SK-N-SH (cell line): ENCODE measurements around the gene MLLT3. TPM values are rescaled to one million over a fixed set of nuclear protein-coding genes. Genes with fewer than 3 reads are reported as not detected.

Source experiments
- CTCF ChIA-PET: fragments of 300-600, 350-600 bp; formaldehyde crosslinking; extraction: SDS; loops from one replicate; lab custom pipeline; 2021; lab: Yijun Ruan, JAX
- POLR2A ChIA-PET: fragments of 350-600 bp; sonication (Branson Sonifier 250); formaldehyde crosslinking; extraction: SDS; loops from one replicate; lab custom pipeline; 2020; ENCODE audit warnings: antibody characterized with exemption, inconsistent platforms; lab: Yijun Ruan, JAX
- DNase-seq: peaks from one replicate; pipeline ENCODE4 v3.0.0; 2012
- H2AFZ ChIP-seq: fragments of 200-600 bp; sonication (generic); 2 replicates; pipeline ENCODE4 v1.8.1; 2016; ENCODE audit warnings: antibody characterized with exemption, mild to moderate bottlenecking, low read depth
- H3F3A ChIP-seq: fragments of 200-600 bp; sonication (generic); replicated peaks from 2 replicates; pipeline ENCODE3; 2016; ENCODE audit warnings: antibody characterized with exemption, mild to moderate bottlenecking; ENCODE audit not compliant: insufficient read depth
- H3K27ac ChIP-seq, 2 experiments: fragments of 200-500 bp in 1 of 2; fragments of 200-600 bp in 1 of 2; sonication (Bioruptor generic) in 1 of 2; sonication (generic), shearing (Covaris generic) in 1 of 2; 2 replicates each; pipeline versions ENCODE4 v1.5.1 to v1.6.1; 2014 to 2016; ENCODE audit warnings: low read depth in 2 of 2, inconsistent platforms in 1 of 2, low read length in 1 of 2, mild to moderate bottlenecking in 1 of 2, mixed read lengths in 1 of 2
- H3K27me3 ChIP-seq: fragments of 200-600 bp; sonication (generic), shearing (Covaris generic); 2 replicates; pipeline ENCODE4 v1.6.1; 2016; ENCODE audit warnings: mixed run types; ENCODE audit not compliant: insufficient read depth
- H3K36me3 ChIP-seq, 2 experiments: fragments of 200-500 bp in 1 of 2; fragments of 200-600 bp in 1 of 2; sonication (Bioruptor generic) in 1 of 2; sonication (generic) in 1 of 2; replicated peaks in 1 of 2; 2 replicates each; pipeline versions ENCODE3 to v1.5.1; 2014 to 2016; ENCODE audit warnings: low read length in 1 of 2, mild to moderate bottlenecking in 1 of 2; ENCODE audit not compliant: insufficient read depth in 2 of 2, control insufficient read depth in 1 of 2
- H3K4me1 ChIP-seq, 2 experiments: fragments of 200-500 bp in 1 of 2; fragments of 200-600 bp in 1 of 2; sonication (Bioruptor generic) in 1 of 2; sonication (generic), shearing (Covaris generic) in 1 of 2; 2 replicates each; pipeline versions ENCODE4 v1.5.1 to v1.6.1; 2014 to 2016; ENCODE audit warnings: low read depth in 1 of 2, low read length in 1 of 2, mixed run types in 1 of 2; ENCODE audit not compliant: insufficient read depth in 2 of 2, control insufficient read depth in 1 of 2
- H3K4me2 ChIP-seq: fragments of 200-600 bp; sonication (generic), shearing (Covaris generic); 2 replicates; pipeline ENCODE4 v1.6.1; 2017; ENCODE audit warnings: mixed run types
- H3K4me3 ChIP-seq, 2 experiments: fragments of 200-500 bp in 1 of 2; fragments of 200-600 bp in 1 of 2; sonication (Bioruptor generic) in 1 of 2; sonication (generic), shearing (Covaris generic) in 1 of 2; 2 replicates each; pipeline versions ENCODE4 v1.5.1 to v1.8.1; 2014 to 2016; ENCODE audit warnings: low read depth in 2 of 2, inconsistent platforms in 1 of 2, low read length in 1 of 2, mild to moderate bottlenecking in 1 of 2, mixed read lengths in 1 of 2, moderate library complexity in 1 of 2
- H3K79me2 ChIP-seq: fragments of 200-600 bp; sonication (generic); 2 replicates; pipeline ENCODE4 v1.8.1; 2017; ENCODE audit warnings: mild to moderate bottlenecking; ENCODE audit not compliant: insufficient read depth
- H3K9ac ChIP-seq: fragments of 200-600 bp; sonication (generic); 2 replicates; pipeline ENCODE4 v1.6.1; 2017; ENCODE audit warnings: mixed run types
- H3K9me2 ChIP-seq: fragments of 200-600 bp; sonication (generic); 2 replicates; pipeline ENCODE4 v1.6.1; 2017; ENCODE audit warnings: mixed run types
- H3K9me3 ChIP-seq: fragments of 200-600 bp; sonication (generic); 2 replicates; pipeline ENCODE4 v1.6.1; 2017; ENCODE audit warnings: mixed run types, mild to moderate bottlenecking, moderate library complexity
- H4K20me1 ChIP-seq: fragments of 200-600 bp; sonication (generic); 2 replicates; pipeline ENCODE4 v1.6.1; 2017; ENCODE audit warnings: mild to moderate bottlenecking, mixed run types; ENCODE audit not compliant: insufficient read depth
- CHD2 ChIP-seq: fragments of 150-350 bp; IDR thresholded peaks from 2 replicates; pipeline ENCODE4 v1.6.1; 2018; ENCODE audit warnings: low read length; ENCODE audit not compliant: partially characterized antibody
- EP300 ChIP-seq, 2 experiments: IDR thresholded peaks; 2 replicates each; pipeline versions ENCODE4 v1.4.0 to v1.6.1; 2012; ENCODE audit warnings: borderline replicate concordance in 1 of 2, low read depth in 1 of 2, low read length in 1 of 2
- FOXJ3 ChIP-seq: sonication (generic); formaldehyde crosslinking; IDR thresholded peaks from 2 replicates; pipeline ENCODE4 v1.5.1; 2020; ENCODE audit warnings: mild to moderate bottlenecking, missing genetic modification reagents
- FOXM1 ChIP-seq: IDR thresholded peaks from 2 replicates; pipeline ENCODE4 v1.4.0; 2012; ENCODE audit warnings: low read depth, mild to moderate bottlenecking
- GABPA ChIP-seq: IDR thresholded peaks from 2 replicates; pipeline ENCODE4 v1.4.0; 2012; ENCODE audit warnings: low read depth, mild to moderate bottlenecking
- IRF3 ChIP-seq: fragments of 150-350 bp; IDR thresholded peaks from 2 replicates; pipeline ENCODE4 v1.6.1; 2016; ENCODE audit warnings: mild to moderate bottlenecking, low read depth, low read length
- JUND ChIP-seq: IDR thresholded peaks from 2 replicates; pipeline ENCODE4 v1.4.0; 2012
- MEF2A ChIP-seq: IDR thresholded peaks from 2 replicates; pipeline ENCODE4 v1.4.0; 2012; ENCODE audit warnings: low read depth, borderline replicate concordance
- NFIC ChIP-seq: IDR thresholded peaks from 2 replicates; pipeline ENCODE4 v1.4.0; 2012; ENCODE audit warnings: borderline replicate concordance
- NRF1 ChIP-seq: IDR thresholded peaks from 2 replicates; pipeline ENCODE4 v1.6.1; 2012; ENCODE audit warnings: low read depth, mild to moderate bottlenecking, low read length
- PBX3 ChIP-seq: IDR thresholded peaks from 2 replicates; pipeline ENCODE4; 2012
- POLR2AphosphoS5 ChIP-seq: IDR thresholded peaks from 2 replicates; pipeline ENCODE4 v1.6.1; 2012; ENCODE audit warnings: low read depth, low read length
- RCOR1 ChIP-seq: fragments of 150-350 bp; IDR thresholded peaks from 2 replicates; pipeline ENCODE4 v1.6.1; 2017; ENCODE audit warnings: antibody characterized with exemption, low read length
- RFX5 ChIP-seq: IDR thresholded peaks from 2 replicates; pipeline ENCODE4 v1.6.1; 2012; ENCODE audit warnings: mild to moderate bottlenecking, improper control_type of control experiment, low read length
- RXRA ChIP-seq: IDR thresholded peaks from 2 replicates; pipeline ENCODE4 v1.4.0; 2012; ENCODE audit warnings: low read depth, mild to moderate bottlenecking, borderline replicate concordance
- SIN3A ChIP-seq: IDR thresholded peaks from 2 replicates; pipeline ENCODE4 v1.6.1; 2012; ENCODE audit warnings: low read depth, mild to moderate bottlenecking, low read length, moderate library complexity, borderline replicate concordance
- SMC3 ChIP-seq: IDR thresholded peaks from 2 replicates; pipeline ENCODE4 v1.6.1; 2012; ENCODE audit warnings: low read depth, low read length, improper control_type of control experiment
- TCF12 ChIP-seq: IDR thresholded peaks from 2 replicates; pipeline ENCODE4 v1.4.0; 2012
- USF1 ChIP-seq: IDR thresholded peaks from 2 replicates; pipeline ENCODE4 v1.4.0; 2012; ENCODE audit warnings: low read depth, borderline replicate concordance
- YY1 ChIP-seq: IDR thresholded peaks from 2 replicates; pipeline ENCODE4 v1.4.0; 2012; ENCODE audit warnings: low read depth, mild to moderate bottlenecking
- ZBTB33 ChIP-seq: IDR thresholded peaks from 2 replicates; pipeline ENCODE4 v1.4.0; 2012; ENCODE audit warnings: low read depth, borderline replicate concordance
- WGBS: methylation state at CpG from one replicate; pipeline ENCODE4 v1.1.6; 2017; ENCODE audit warnings: low lambda C conversion rate; 5-methylcytosine and 5-hydroxymethylcytosine counted together
- polyA plus RNA-seq, 3 experiments: library from polyadenylated mRNA; depleted of rRNA; stranded (reverse); fragments of >200 nt; gene quantifications; 2 replicates each; pipeline ENCODE4 v1.2.3, GENCODE V29; 2012

Gene MLLT3
- polyA plus RNA-seq, 1 of the 3 experiments (the other 2 are of a cell fraction), result 3.9 TPM

- Histone ChIP-seq H2AFZ (no peak overlapping the region), H3F3A (no peaks in the 10 kb centered on the region), H3K79me2 (no peaks in the 10 kb centered on the region), H3K4me1 (no peaks in the 10 kb centered on the region; a peak in 1 of 4 replicates), H3K27ac (no peak overlapping the region), H3K4me3 (no peak overlapping the region), H3K9ac (no peak overlapping the region), H4K20me1 (no peaks in the 10 kb centered on the region), H3K27me3 (no peaks in the 10 kb centered on the region), H3K4me2 (no peak overlapping the region), H3K36me3 (no peaks in the 10 kb centered on the region), H3K9me2 (no peaks in the 10 kb centered on the region), H3K9me3 (no peaks in the 10 kb centered on the region)
- POLR2A ChIA-PET, result no interaction called here
- CTCF ChIA-PET, result no interaction called here
- 58% methylated on average over 2 of the region's 2 CpGs for WGBS
- 0 out of 2 replicates have a peak, but pooled peaks have one; percentile 3 for TF ChIP-seq PBX3
- peak; percentile 27; the same call in 1 of the 2 replicates for TF ChIP-seq TCF12
- TF ChIP-seq NFIC, result peak; percentile 49; the same call in 1 of the 2 replicates
- no peak for TF ChIP-seq FOXJ3 (CRISPR knock-in tag)
- no peak for TF ChIP-seq RFX5
- DNase-seq, result no peak
Observed at GRCh38 chr9:20384642-20385041, 237.7 kb downstream of the MLLT3 start.

GRCh38 chr9:20382460-20383071 lies 239.7 kb downstream of the MLLT3 start:
- CTCF ChIA-PET, result no interaction called here
- H3K9me2 ChIP-seq, result no peaks in the 10 kb centered on the region
- POLR2A ChIA-PET, result no interaction called here
- H3K4me3 ChIP-seq, result no peak overlapping the region
- TF ChIP-seq SIN3A, result no peak
- no peak for TF ChIP-seq YY1
- TF ChIP-seq USF1, result no peak
- TF ChIP-seq TCF12, result no peak
- TF ChIP-seq EP300 (IDR thresholded peaks at IDR 0.05; ENCODE audit: borderline replicate concordance in 1 of 2, low read depth in 1 of 2, low read length in 1 of 2), result no peak
- no peak for TF ChIP-seq IRF3
- no peak for TF ChIP-seq RFX5
- no peak for TF ChIP-seq ZBTB33
- TF ChIP-seq PBX3, result no peak
- TF ChIP-seq MEF2A, result no peak
- TF ChIP-seq RXRA, result no peak
- TF ChIP-seq RCOR1, result no peak
- no peak for TF ChIP-seq NRF1
- TF ChIP-seq NFIC, result no peak
- no peak for TF ChIP-seq JUND
- no peak for TF ChIP-seq CHD2
- no peak for TF ChIP-seq GABPA
- no peak for TF ChIP-seq POLR2AphosphoS5
- no peak for TF ChIP-seq SMC3
- TF ChIP-seq FOXM1, result no peak
- no peak overlapping the region for H2AFZ ChIP-seq
- no peaks in the 10 kb centered on the region for H3K36me3 ChIP-seq
- no peaks in the 10 kb centered on the region; a peak in 1 of 4 replicates for H3K4me1 ChIP-seq
- no peak overlapping the region for H3K9ac ChIP-seq
- WGBS, result 67% methylated on average over 2 of the region's 2 CpGs
- no peak for DNase-seq
- no peaks in the 10 kb centered on the region for H3K27me3 ChIP-seq
- H3K4me2 ChIP-seq, result no peak overlapping the region
- H4K20me1 ChIP-seq, result no peaks in the 10 kb centered on the region
- H3F3A ChIP-seq, result peaks cover 4% of the 10 kb centered on the region
- H3K9me3 ChIP-seq, result no peaks in the 10 kb centered on the region
- no peak overlapping the region for H3K27ac ChIP-seq
- H3K79me2 ChIP-seq, result no peaks in the 10 kb centered on the region
